HCT116 (cell line): ENCODE measurements around the gene GSTM4. TPM values are rescaled to one million over a fixed set of nuclear protein-coding genes. Genes with fewer than 3 reads are reported as not detected.

Source experiments
- ATAC-seq: fragments of 200-7000 bp; cut with Tn5 transposase; 2 replicates; pipeline ENCODE4 v1.9.1; 2020; ENCODE audit warnings: mild to moderate bottlenecking, moderate library complexity
- BruUV-seq: library from RNA; stranded (reverse); fragments of 400-500 nt; replicated peaks from 2 replicates; lab custom pipeline; 2021; lab: Mats Ljungman, UMichigan
- CTCF ChIA-PET: fragments of 300-600 bp; sonication (Branson Sonifier 250); formaldehyde crosslinking; loops from one replicate; lab custom pipeline; 2021; ENCODE audit warnings: antibody characterized with exemption; lab: Charles Lee
- POLR2A ChIA-PET: fragments of 300-600, 350-600 bp; sonication (Branson Sonifier 250); formaldehyde crosslinking; loops from one replicate; lab custom pipeline; 2021; ENCODE audit warnings: antibody characterized with exemption; lab: Charles Lee
- RAD21 ChIA-PET, 2 experiments: fragments of 300-600 bp; sonication (Branson Sonifier 250); formaldehyde crosslinking; loops; one replicate each; lab custom pipeline; 2023; ENCODE audit warnings: low total read pairs in 2 of 2; ENCODE audit not compliant: uncharacterized antibody in 2 of 2, unreplicated experiment in 2 of 2, low non-redundant PET in 1 of 2; lab: Charles Lee
- DNase-seq: peaks from one replicate; pipeline ENCODE4 v3.0.0-alpha.2; 2010; ENCODE audit warnings: low read depth, low spot score
- H2AFZ ChIP-seq: fragments of 200-600 bp; shearing (Covaris generic), sonication (generic); 2 replicates; pipeline ENCODE4 v1.6.1; 2017; ENCODE audit warnings: low read depth, mixed run types, mixed read lengths, antibody characterized with exemption, low read length; ENCODE audit not compliant: poor library complexity, severe bottlenecking
- H3K27ac ChIP-seq: 2 replicates; pipeline ENCODE4 v1.5.1; 2012; ENCODE audit warnings: low read depth, low read length
- H3K27me3 ChIP-seq: fragments of 200-600 bp; sonication (generic); 2 replicates; pipeline ENCODE4 v1.6.1; 2016; ENCODE audit warnings: mixed run types, low read length, mixed read lengths; ENCODE audit not compliant: insufficient read depth
- H3K36me3 ChIP-seq, 2 experiments: fragments of 200-500 bp in 1 of 2; fragments of 200-600 bp in 1 of 2; sonication (Bioruptor generic) in 1 of 2; sonication (generic) in 1 of 2; 2 replicates each; pipeline versions ENCODE4 v1.5.1 to v1.6.1; 2014 to 2016; ENCODE audit warnings: low read length in 2 of 2, inconsistent platforms in 1 of 2, mixed read lengths in 1 of 2, mixed run types in 1 of 2; ENCODE audit not compliant: insufficient read depth in 2 of 2, control insufficient read depth in 1 of 2
- H3K4me1 ChIP-seq, 2 experiments: fragments of 200-600 bp in 1 of 2; sonication (generic) in 1 of 2; 2 replicates each; pipeline versions ENCODE4 v1.5.1 to v1.6.1; 2012 to 2017; ENCODE audit warnings: low read length in 2 of 2, inconsistent platforms in 1 of 2, mild to moderate bottlenecking in 1 of 2, mixed read lengths in 1 of 2, mixed run types in 1 of 2, moderate library complexity in 1 of 2; ENCODE audit not compliant: insufficient read depth in 2 of 2, control insufficient read depth in 1 of 2
- H3K4me2 ChIP-seq: fragments of 200-600 bp; sonication (generic); 2 replicates; pipeline ENCODE4 v1.6.1; 2017; ENCODE audit warnings: mixed run types, low read length, mixed read lengths
- H3K4me3 ChIP-seq, 2 experiments: fragments of 200-600 bp in 1 of 2; sonication (generic) in 1 of 2; replicated peaks in 1 of 2; 2 replicates each; pipeline ENCODE4 v1.5.1; 2011 to 2016; ENCODE audit warnings: low read length in 2 of 2, control low read depth in 1 of 2, low read depth in 1 of 2, mild to moderate bottlenecking in 1 of 2, mixed read lengths in 1 of 2, mixed run types in 1 of 2
- H3K79me2 ChIP-seq: fragments of 200-600 bp; sonication (generic); 2 replicates; pipeline ENCODE4 v1.6.1; 2017; ENCODE audit warnings: mild to moderate bottlenecking, mixed run types, low read length, moderate library complexity, mixed read lengths; ENCODE audit not compliant: insufficient read depth
- H3K9ac ChIP-seq: fragments of 200-600 bp; sonication (generic); 2 replicates; pipeline ENCODE4 v1.6.1; 2016; ENCODE audit warnings: low read length, mixed read lengths
- H3K9me2 ChIP-seq: fragments of 200-600 bp; sonication (generic), shearing (Covaris generic); 2 replicates; pipeline ENCODE4 v1.6.1; 2017; ENCODE audit warnings: mixed run types, mild to moderate bottlenecking, moderate library complexity; ENCODE audit not compliant: insufficient read depth
- H3K9me3 ChIP-seq, 2 experiments: fragments of 200-500 bp in 1 of 2; fragments of 200-600 bp in 1 of 2; sonication (Bioruptor generic) in 1 of 2; sonication (generic) in 1 of 2; 2 replicates each; pipeline ENCODE4 v1.6.1; 2014 to 2017; ENCODE audit warnings: low read length in 2 of 2, mixed read lengths in 2 of 2, inconsistent platforms in 1 of 2, low read depth in 1 of 2, mild to moderate bottlenecking in 1 of 2, mixed run types in 1 of 2, moderate library complexity in 1 of 2; ENCODE audit not compliant: control insufficient read depth in 1 of 2, insufficient read depth in 1 of 2
- H4K20me1 ChIP-seq: fragments of 200-600 bp; sonication (generic), shearing (Covaris generic); 2 replicates; pipeline ENCODE4 v1.6.1; 2017; ENCODE audit warnings: mixed run types, mild to moderate bottlenecking, moderate library complexity; ENCODE audit not compliant: insufficient read depth
- EZH2phosphoT487 ChIP-seq: fragments of 200-600 bp; IDR thresholded peaks from 2 replicates; pipeline ENCODE4 v1.6.1; 2018; ENCODE audit warnings: antibody characterized with exemption, borderline replicate concordance
- MAX ChIP-seq: IDR thresholded peaks from 2 replicates; pipeline ENCODE4 v1.6.1; 2012
- POLR2AphosphoS5 ChIP-seq: IDR thresholded peaks from 2 replicates; pipeline ENCODE4 v1.6.1; 2011; ENCODE audit warnings: mild to moderate bottlenecking, low read depth, low read length, moderate library complexity
- REST ChIP-seq: IDR thresholded peaks from 2 replicates; pipeline ENCODE4 v1.6.1; 2012; ENCODE audit warnings: low read depth
- SIN3A ChIP-seq: IDR thresholded peaks from 2 replicates; pipeline ENCODE4 v1.6.1; 2012; ENCODE audit warnings: low read depth
- YY1 ChIP-seq: IDR thresholded peaks from 2 replicates; pipeline ENCODE4 v1.6.1; 2011; ENCODE audit warnings: low read length, low read depth, moderate library complexity, mild to moderate bottlenecking; ENCODE audit not compliant: insufficient replicate concordance; ENCODE audit errors: extremely low read depth
- ZFX ChIP-seq: fragments of 450-650 bp; IDR thresholded peaks from 2 replicates; pipeline ENCODE4 v1.6.1; 2017
- ZNF274 ChIP-seq: fragments of 200-500 bp; sonication (Bioruptor generic); IDR thresholded peaks from 2 replicates; pipeline ENCODE4 v1.6.1; 2014; ENCODE audit warnings: mild to moderate bottlenecking, low read depth, low read length, inconsistent platforms
- intact Hi-C: fragments of 100-400 bp; cut with micrococcal nuclease; formaldehyde crosslinking; loops from 2 replicates; pipeline ENCODE4 v1.10.0; 2022
- total RNA-seq: library from RNA; stranded (reverse); gene quantifications from one replicate; pipeline ENCODE4 v1.2.1, GENCODE V29; 2021; ENCODE audit not compliant: unreplicated experiment

Gene GSTM4
- total RNA-seq, 1 experiment from 2014 or later = 15.9 TPM

- POLR2A ChIA-PET = no interaction called here
- Histone ChIP-seq H3K27ac (no peak overlapping the region), H2AFZ (peak overlapping the region; percentile 64), H3K4me3 (no peak overlapping the region), H3K9me3 (no peaks in the 10 kb centered on the region), H3K27me3 (no peaks in the 10 kb centered on the region), H3K36me3 (no peaks in the 10 kb centered on the region), H4K20me1 (no peaks in the 10 kb centered on the region), H3K9me2 (no peaks in the 10 kb centered on the region), H3K4me2 (peak overlapping the region; percentile 58; the same call in 1 of the 2 replicates), H3K9ac (no peak overlapping the region), H3K79me2 (no peaks in the 10 kb centered on the region), H3K4me1 (peaks cover 2 to 17% of the 10 kb centered on the region in 2 experiments)
- no peak for ATAC-seq
- intact Hi-C loops = loop anchor here (1.0 kb wide), 1 partner anchor 342 kb away; the partner anchor contains the start of gene AHCYL1
- TF ChIP-seq EZH2phosphoT487 (no peak), POLR2AphosphoS5 (no peak), SIN3A (no peak), ZNF274 (no peak), REST (no peak), MAX (no peak), YY1 (no peak), ZFX (no peak)
- DNase-seq = no peak
- BruUV-seq = no TSS peak
- CTCF ChIA-PET = interaction anchor here (0.7 to 1.0 kb wide), 3 partner anchors 10 to 273 kb away, joined by 3 to 5 read pairs (median 3); no protein-coding TSS in a partner anchor
- RAD21 ChIA-PET = no interaction called here
These were observed 13.3 kb upstream of the GSTM4 start for GRCh38 chr1:109642626-109643025.
